D341Med (cell line): Measurements from ENCODE around the gene PRSS36.
"Not testable (repeated sequence)": the region's sequence is repeated elsewhere in the genome, so short reads cannot be mapped to it uniquely, and the experiment has no call there.

Experiments
- DNase-seq: peaks from one replicate; pipeline ENCODE4 v3.0.0; 2012; ENCODE audit warnings: low spot score

The PRSS36 gene

GRCh38 chr16:31149894-31150890, at the start of gene PRSS36:
Gene PRSS36, minus strand, starts transcription at chr16:31150066. Its CDS starts 31 bp downstream, at chr16:31150035.
- no peak for DNase-seq

DNA sequence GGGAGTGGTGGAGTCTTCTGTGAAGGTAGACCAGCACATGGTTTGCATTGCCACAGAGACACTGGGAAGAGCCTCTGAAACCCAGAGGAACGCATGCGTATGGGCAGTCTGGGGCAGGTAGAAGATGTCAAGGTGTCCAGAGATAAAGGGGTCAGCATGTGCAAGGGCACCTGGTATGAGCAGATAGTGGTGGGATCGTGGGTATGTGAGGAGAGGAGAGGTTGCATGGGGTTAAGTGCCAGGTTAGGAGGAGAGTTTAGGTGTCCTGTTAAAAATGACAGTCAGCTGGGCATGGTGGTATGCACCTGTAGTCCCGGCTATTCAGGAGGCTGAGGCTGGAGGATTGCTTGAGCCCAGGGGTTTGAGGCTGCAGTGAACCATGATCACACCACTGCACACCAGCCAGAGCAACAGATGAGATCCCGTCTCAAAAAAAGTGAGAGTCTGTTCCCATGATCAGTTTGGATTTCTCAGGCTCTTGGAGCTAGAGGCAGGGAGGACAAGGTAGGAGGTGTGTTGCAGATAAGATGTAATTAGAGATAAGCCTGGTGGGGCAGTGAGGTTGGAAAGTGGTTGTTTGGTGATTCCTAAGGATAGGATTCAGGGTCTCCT, 49.7 kb upstream of the PRSS36 start:
- DNase-seq = no peak

GRCh38 chr16:31198207-31198882, 48.5 kb upstream of the PRSS36 start:
- DNase-seq = no peak

GRCh38 chr16:31196324-31197088, 46.6 kb upstream of the PRSS36 start:
- no peak for DNase-seq

DNA sequence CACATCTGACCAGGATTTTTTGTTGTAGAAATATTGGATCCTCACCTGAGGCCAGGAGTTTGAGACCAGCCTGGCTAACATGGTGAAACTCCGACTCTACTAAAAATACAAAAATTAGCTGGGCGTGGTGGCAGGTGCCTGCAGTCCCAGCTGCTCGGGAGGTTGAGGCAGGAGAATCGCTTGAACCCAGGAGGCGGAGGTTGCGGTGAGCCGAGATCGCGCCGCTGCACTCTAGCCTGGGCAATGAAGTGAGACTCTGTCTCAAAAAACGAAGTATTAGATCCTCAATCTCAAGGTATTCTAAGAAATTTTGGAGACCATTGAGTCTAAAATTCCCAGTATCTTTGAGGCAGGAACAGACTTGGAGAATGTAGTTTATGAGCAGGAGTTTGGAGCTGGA, 46.0 kb upstream of the PRSS36 start:
- not testable (repeated sequence) for DNase-seq

DNA sequence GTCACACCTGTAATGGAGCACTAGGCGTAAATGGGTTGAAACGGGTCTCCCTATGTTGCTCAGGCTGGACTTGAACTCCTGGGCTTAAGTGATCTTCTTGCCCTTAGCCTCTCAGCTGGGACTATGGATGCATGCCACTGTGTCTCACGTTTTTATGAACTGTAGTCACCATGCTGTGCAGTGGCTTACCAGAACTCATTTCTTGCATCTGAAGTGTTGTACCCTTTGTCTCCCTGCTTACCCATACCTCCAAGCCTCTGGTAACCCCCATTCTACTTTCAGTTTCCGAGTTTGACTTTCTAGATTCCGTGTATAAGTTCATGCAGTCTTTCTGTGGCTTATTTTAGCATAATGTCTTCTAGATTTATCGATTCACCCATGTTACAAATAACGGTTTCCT, 45.0 kb upstream of the PRSS36 start:
- no peak for DNase-seq

DNA sequence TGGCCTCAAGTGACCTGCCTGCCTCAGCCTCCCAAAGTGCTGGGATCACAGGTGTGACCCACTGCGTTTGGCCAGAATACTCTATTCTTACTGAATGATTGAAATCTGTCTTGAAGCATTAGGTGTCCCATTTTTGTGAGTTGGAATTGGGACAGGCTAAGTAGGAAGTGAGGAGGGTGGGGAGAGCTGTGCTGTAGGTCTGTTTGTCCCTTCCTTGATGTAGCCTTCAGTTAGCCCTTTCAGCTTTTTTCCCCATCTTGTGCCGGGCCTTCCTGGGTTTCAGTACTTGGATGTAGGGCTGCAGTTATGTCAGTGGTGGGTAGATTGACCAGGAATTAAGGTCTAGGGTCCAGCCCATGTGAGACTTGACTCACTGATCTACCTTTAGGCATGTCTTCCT, 44.0 kb upstream of the PRSS36 start:
- no peak for DNase-seq

DNA sequence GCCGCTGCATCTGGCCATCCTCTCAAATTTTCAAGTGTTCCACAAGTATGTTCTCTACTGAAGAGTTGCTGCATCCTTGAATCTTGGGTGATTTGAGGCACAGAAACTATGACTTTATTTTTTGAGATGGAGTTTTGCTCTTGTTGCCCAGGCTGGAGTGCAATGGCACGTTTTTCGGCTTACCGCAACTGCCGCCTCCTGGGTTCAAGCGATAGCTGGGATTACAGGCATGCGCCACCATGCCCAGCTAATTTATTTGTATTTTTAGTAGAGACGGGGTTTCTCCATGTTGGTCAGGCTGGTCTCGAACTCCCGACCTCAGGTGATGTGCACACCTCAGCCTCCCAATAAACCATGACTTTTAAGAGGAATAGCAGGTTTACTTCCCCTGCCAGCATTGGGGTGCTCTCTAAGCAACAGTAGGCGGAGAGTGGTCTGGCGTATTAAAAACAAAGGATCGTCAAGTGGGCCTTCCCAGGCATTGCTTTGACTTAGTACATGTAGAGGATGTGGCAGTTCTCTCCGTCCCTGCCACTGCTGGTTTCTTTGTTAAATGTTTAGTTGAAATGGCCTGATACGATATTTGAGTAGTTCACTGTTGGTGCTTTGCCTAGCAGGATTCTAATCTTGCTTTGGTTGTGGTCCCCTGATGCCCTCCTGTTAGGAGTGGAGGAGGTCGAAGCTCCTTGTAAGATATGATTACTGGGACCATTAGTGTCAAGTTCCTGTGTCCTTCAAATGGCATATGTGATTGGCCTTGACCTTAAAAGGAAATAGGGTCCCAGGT, 43.2 kb upstream of the PRSS36 start:
- DNase-seq = no peak

GRCh38 chr16:31191697-31192428, 42.0 kb upstream of the PRSS36 start:
- DNase-seq = no peak

- DNase-seq = no peak
Measured at GRCh38 chr16:31190818-31191444, 41.1 kb upstream of the PRSS36 start.

DNA sequence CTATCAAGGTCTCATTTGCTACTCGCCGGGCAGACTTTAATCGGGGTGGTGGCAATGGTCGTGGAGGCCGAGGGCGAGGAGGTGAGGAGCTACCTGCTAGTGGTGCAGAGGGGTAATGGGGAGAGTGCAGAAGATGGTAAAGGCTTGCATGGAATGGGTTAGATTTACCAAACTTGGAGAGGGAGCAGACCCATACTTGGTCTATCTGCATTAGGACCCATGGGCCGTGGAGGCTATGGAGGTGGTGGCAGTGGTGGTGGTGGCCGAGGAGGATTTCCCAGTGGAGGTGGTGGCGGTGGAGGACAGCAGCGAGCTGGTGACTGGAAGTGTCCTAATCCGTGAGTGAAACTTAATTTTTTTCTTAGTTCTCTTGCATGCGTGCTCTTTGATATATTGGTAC, 40.2 kb upstream of the PRSS36 start:
- no peak for DNase-seq

DNA sequence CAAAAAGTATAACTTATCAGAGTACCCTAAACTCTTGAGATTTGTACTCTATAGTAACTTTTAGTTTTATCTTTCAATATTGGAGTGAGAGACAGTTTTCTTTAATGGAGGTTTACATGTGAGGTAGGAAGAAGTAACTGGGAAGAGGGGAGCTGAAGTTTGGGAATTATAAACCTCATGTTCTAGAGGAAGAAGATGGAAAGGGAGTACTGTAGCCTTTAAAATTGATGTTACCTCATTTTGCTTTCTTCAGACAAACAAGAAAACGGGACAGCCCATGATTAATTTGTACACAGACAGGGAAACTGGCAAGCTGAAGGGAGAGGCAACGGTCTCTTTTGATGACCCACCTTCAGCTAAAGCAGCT, 39.5 kb upstream of the PRSS36 start:
- DNase-seq = no peak

GRCh38 chr16:31188450-31189411, 38.9 kb upstream of the PRSS36 start:
- no peak for DNase-seq

DNA sequence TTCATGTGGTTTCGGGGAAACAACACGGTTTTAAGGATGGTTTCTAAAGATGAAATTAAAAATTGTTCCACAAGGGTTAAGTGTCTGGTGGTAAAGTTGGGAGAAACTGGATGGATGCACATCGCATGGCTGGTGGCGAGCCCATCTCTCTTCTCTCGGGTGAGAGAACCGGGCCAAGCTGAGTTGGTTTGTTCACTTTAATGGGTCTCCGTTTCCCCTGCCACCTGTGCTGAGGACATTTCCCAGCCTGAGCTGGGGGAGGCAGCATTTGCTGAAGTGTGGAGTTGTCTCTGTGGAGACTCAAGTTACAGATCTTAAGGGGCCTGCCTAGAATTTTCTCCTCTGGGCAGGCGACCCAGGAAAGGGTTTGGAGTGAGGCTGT, 37.9 kb upstream of the PRSS36 start:
- DNase-seq = no peak

GRCh38 chr16:31186930-31187807, 37.3 kb upstream of the PRSS36 start:
- DNase-seq = no peak

DNA sequence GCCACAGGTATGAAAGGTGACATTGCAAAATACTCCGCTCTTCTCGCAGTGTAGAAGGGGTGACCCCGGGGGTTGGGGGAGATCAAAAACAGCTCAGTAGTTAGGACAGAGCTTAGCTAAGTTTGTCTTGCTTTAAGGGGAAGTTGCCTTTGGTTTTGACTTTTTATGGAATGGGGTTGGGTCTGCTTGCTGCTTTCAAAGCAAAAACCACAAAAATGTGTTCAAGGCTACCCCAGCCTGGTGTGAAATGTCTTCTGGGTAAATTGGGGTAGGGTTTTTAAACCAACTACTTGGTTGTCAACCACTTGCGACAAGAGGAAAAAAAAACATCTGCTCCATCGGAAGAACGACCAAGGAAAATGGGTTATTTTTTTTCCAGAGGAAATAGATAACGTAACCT, 36.3 kb upstream of the PRSS36 start:
- no peak for DNase-seq

- no peak for DNase-seq
Measured at GRCh38 chr16:31185339-31185738, 35.5 kb upstream of the PRSS36 start.

- DNase-seq = no peak
Measured at GRCh38 chr16:31184888-31185287, 35.0 kb upstream of the PRSS36 start.
